K562 (cell line): ENCODE measurements around the gene AIF1L. TPM values are rescaled to one million over a fixed set of nuclear protein-coding genes. Genes with fewer than 3 reads are reported as not detected.

ENCODE experiments used
- ATAC-seq: fragments of 200-7000 bp; cut with Tn5 transposase; 3 replicates; pipeline ENCODE4 v1.9.1; 2020; ENCODE audit warnings: moderate library complexity
- BruUV-seq: library from RNA; stranded (reverse); fragments of 400-500 nt; replicated peaks from 2 replicates; lab custom pipeline; 2021; lab: Mats Ljungman, UMichigan
- CTCF ChIA-PET: fragments of 300-600 bp; formaldehyde crosslinking; extraction: SDS; loops from one replicate; lab custom pipeline; 2021; ENCODE audit warnings: low intra/inter-chr PET ratio; lab: Yijun Ruan, JAX
- POLR2A ChIA-PET: fragments of 300-600, 350-650 bp; sonication (Branson Sonifier 250); formaldehyde crosslinking; extraction: SDS; loops from one replicate; lab custom pipeline; 2021; ENCODE audit warnings: antibody characterized with exemption, inconsistent platforms; lab: Yijun Ruan, JAX
- DNase-seq, 4 experiments: peaks; one replicate each; pipeline versions ENCODE4 v3.0.0 to v3.0.0-alpha.2; 2011 to 2018; ENCODE audit warnings: low spot score in 3 of 4, mixed read lengths in 3 of 4; ENCODE audit errors: extremely low read depth in 1 of 4
- FAIRE-seq: peaks from 2 replicates; lab custom pipeline; 2011; peaks lifted over from hg19 to GRCh38; lab: Jason Lieb, UNC
- H2AFZ ChIP-seq: 2 replicates; pipeline ENCODE4 v1.6.0; 2011; ENCODE audit warnings: low read depth, low read length, control low read depth, inconsistent platforms
- H3K27ac ChIP-seq: fragments of 200-600 bp; 3 replicates; pipeline ENCODE4 v1.8.0; 2011; ENCODE audit warnings: low read depth, mild to moderate bottlenecking, control low read depth, inconsistent platforms, low read length, moderate library complexity, mixed read lengths; ENCODE audit errors: extremely low read depth
- H3K27me3 ChIP-seq, 2 experiments: fragments of 300-600 bp in 1 of 2; 2 replicates in 1 of 2; 3 replicates in 1 of 2; pipeline versions ENCODE4 v1.6.0 to v1.8.0; 2011; ENCODE audit warnings: inconsistent platforms in 2 of 2, low read length in 2 of 2, mild to moderate bottlenecking in 1 of 2, mixed read lengths in 1 of 2, moderate library complexity in 1 of 2; ENCODE audit not compliant: control insufficient read depth in 2 of 2, insufficient read depth in 2 of 2
- H3K36me3 ChIP-seq: fragments of 300-600 bp; 3 replicates; pipeline ENCODE4 v1.8.0; 2011; ENCODE audit warnings: mild to moderate bottlenecking, low read length, inconsistent platforms; ENCODE audit not compliant: control insufficient read depth, insufficient read depth
- H3K4me1 ChIP-seq, 2 experiments: fragments of 200-600 bp in 1 of 2; replicated peaks in 1 of 2; 2 replicates in 1 of 2; 3 replicates in 1 of 2; pipeline versions ENCODE4 v1.5.1 to v1.8.0; 2011; ENCODE audit warnings: inconsistent platforms in 2 of 2, low read length in 2 of 2, mild to moderate bottlenecking in 1 of 2, mixed read lengths in 1 of 2, moderate library complexity in 1 of 2; ENCODE audit not compliant: control insufficient read depth in 2 of 2, insufficient read depth in 2 of 2
- H3K4me2 ChIP-seq: 2 replicates; pipeline ENCODE4 v1.6.1; 2011; ENCODE audit warnings: low read length, control low read depth, inconsistent platforms, mixed read lengths; ENCODE audit not compliant: insufficient read depth
- H3K4me3 ChIP-seq: fragments of 200-600 bp; sonication (generic), shearing (Covaris generic); 2 replicates; pipeline ENCODE4 v1.5.1; 2016; ENCODE audit warnings: control low read depth, inconsistent platforms
- H3K79me2 ChIP-seq: fragments of 200-600 bp; 3 replicates; pipeline ENCODE4 v1.8.0; 2011; ENCODE audit warnings: low read length, inconsistent platforms; ENCODE audit not compliant: control insufficient read depth, insufficient read depth
- H3K9ac ChIP-seq, 2 experiments: 2 replicates each; pipeline versions ENCODE4 v1.6.0 to v1.6.1; 2011; ENCODE audit warnings: low read depth in 2 of 2, low read length in 2 of 2, control low read depth in 1 of 2, inconsistent platforms in 1 of 2, mild to moderate bottlenecking in 1 of 2, mixed read lengths in 1 of 2; ENCODE audit not compliant: insufficient read depth in 1 of 2
- H3K9me1 ChIP-seq: one replicate; pipeline ENCODE4 v1.6.0; 2011; ENCODE audit warnings: inconsistent platforms, mild to moderate bottlenecking, low read length, moderate library complexity; ENCODE audit not compliant: control insufficient read depth, insufficient read depth
- H3K9me3 ChIP-seq: replicated peaks from 2 replicates; pipeline ENCODE4 v1.5.1; 2011; ENCODE audit warnings: low read depth, low read length, inconsistent platforms; ENCODE audit not compliant: control insufficient read depth, insufficient read depth
- H4K20me1 ChIP-seq: replicated peaks from 2 replicates; pipeline ENCODE4 v1.6.1; 2011; ENCODE audit warnings: low read length, inconsistent platforms, mixed read lengths; ENCODE audit not compliant: control insufficient read depth, insufficient read depth
- COPS2 ChIP-seq: fragments of 450-650 bp; conservative IDR thresholded peaks from 2 replicates; pipeline ENCODE4 v1.6.1; 2016; ENCODE audit warnings: mild to moderate bottlenecking, moderate library complexity
- ESRRB ChIP-seq: fragments of 250-450 bp; sonication (Bioruptor Pico); IDR thresholded peaks from 2 replicates; pipeline ENCODE4 v1.5.0; 2020; ENCODE audit warnings: mild to moderate bottlenecking, moderate library complexity, borderline replicate concordance
- HMGXB4 ChIP-seq: sonication (generic); formaldehyde crosslinking; IDR thresholded peaks from 2 replicates; pipeline ENCODE4 v1.8.1; 2023; ENCODE audit warnings: mild to moderate bottlenecking, missing genetic modification reagents
- MLX ChIP-seq, 2 experiments: fragments of 450-650 bp in 1 of 2; sonication (generic) in 1 of 2; formaldehyde crosslinking; conservative IDR thresholded peaks; 2 replicates each; pipeline versions ENCODE4 v1.4.0 to v1.8.1; 2020 to 2022; ENCODE audit warnings: mild to moderate bottlenecking in 1 of 2, missing genetic modification reagents in 1 of 2
- ZNF134 ChIP-seq: fragments of 250-450 bp; sonication (Bioruptor Pico); conservative IDR thresholded peaks from 2 replicates; pipeline ENCODE4 v1.4.0; 2020
- in situ Hi-C: fragments of 300-500 bp; cut with MboI; formaldehyde crosslinking; loops from 4 replicates; pipeline ENCODE4 v1.15.0; 2018; ENCODE audit warnings: inconsistent platforms, mixed read lengths
- intact Hi-C: fragments of 100-400 bp; cut with micrococcal nuclease; formaldehyde crosslinking; loops from 2 replicates; pipeline ENCODE4 v1.14.2; 2022
- polyA plus RNA-seq, 8 experiments: library from polyadenylated mRNA; depleted of rRNA in 4 of 8; stranded (reverse) in 5 of 8; unstranded in 3 of 8; fragments of >200 nt; fragmentation: Nextera tagmentation in 2 of 8; fragmentation: Illumina TruSeq in 1 of 8; extraction: Ambion mirVana in 2 of 8; extraction: Trizol in 1 of 8; gene quantifications; 2 replicates each; pipeline versions ENCODE4 v1.2.1 to v1.2.3, GENCODE V29; 2011 to 2014; ENCODE audit warnings: inconsistent platforms in 1 of 8, missing spikeins in 1 of 8
- total RNA-seq, 7 experiments: library from RNA; depleted of rRNA in 6 of 7; stranded (reverse); fragments of >200 nt in 6 of 7; fragmentation: Illumina TruSeq in 2 of 7; extraction: Trizol in 2 of 7; gene quantifications; 2 replicates each; pipeline versions ENCODE4 v1.2.1 to v1.2.3, GENCODE V29; 2011 to 2021; ENCODE audit warnings: low replicate concordance in 1 of 7
- TF ChIP-seq, protein P1 (sequence below): fragments of 250-450 bp; sonication (Bioruptor Pico); IDR thresholded peaks from 2 replicates; pipeline ENCODE4 v1.8.0; 2022; ENCODE audit warnings: moderate library complexity, mild to moderate bottlenecking, inconsistent platforms
- TF ChIP-seq, protein P2 (sequence below): fragments of 450-650 bp; IDR thresholded peaks from 2 replicates; pipeline ENCODE4 v1.7.0; 2016; ENCODE audit warnings: borderline replicate concordance
- TF ChIP-seq, protein P3 (sequence below): fragments of 200-400 bp; formaldehyde crosslinking; IDR thresholded peaks from 2 replicates; pipeline ENCODE4 v1.6.1; 2017; ENCODE audit warnings: mild to moderate bottlenecking, low read depth, low read length, moderate library complexity

The AIF1L gene
- total and polyA plus RNA-seq, 9 of the 15 experiments (the other 6 are each of a cell fraction or from before 2014, with no cell fraction given) = 0.34 to 9.1 (median 1.3) TPM

DNA sequence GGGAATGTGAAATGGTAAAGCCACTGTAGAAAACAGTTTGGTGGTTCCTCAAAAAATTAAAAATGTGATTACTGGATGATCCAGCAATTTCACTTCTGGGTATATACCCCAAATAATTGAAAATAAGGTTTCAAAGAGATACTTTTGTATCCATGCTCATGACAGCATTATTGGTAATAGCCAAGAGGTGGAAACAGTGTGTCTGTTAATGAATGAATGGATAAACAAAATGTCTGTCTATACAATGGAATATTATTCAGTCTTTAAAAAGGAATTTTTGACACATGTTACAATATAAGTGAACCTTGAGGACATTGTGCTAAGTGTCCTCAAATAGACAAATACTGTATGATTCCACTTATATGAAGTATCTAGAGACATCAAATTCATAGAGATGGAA, 69.2 kb downstream of the AIF1L start:
- intact Hi-C loops (no loop called here), in situ Hi-C loops (no loop called here)
- no TSS peak for BruUV-seq
- Histone ChIP-seq H3K79me2 (peaks cover 35% of the 10 kb centered on the region; the same call in 2 of the 3 replicates), H3K4me2 (no peak overlapping the region), H3K9me1 (no peaks in the 10 kb centered on the region), H3K27ac (no peak overlapping the region), H3K27me3 (no peaks in the 10 kb centered on the region), H3K4me3 (no peak overlapping the region), H3K36me3 (peaks cover 92% of the 10 kb centered on the region), H2AFZ (no peak overlapping the region), H4K20me1 (peaks cover 7% of the 10 kb centered on the region; the same call in 1 of the 2 replicates), H3K9me3 (no peaks in the 10 kb centered on the region), H3K9ac (no peak overlapping the region), H3K4me1 (no peaks in the 10 kb centered on the region)
- ChIA-PET POLR2A (interaction anchor here (1.4 to 12.0 kb wide), 4 partner anchors 9 to 40 kb away, joined by 6 to 300 read pairs (median 84); partner anchors contain the start of gene NUP214), CTCF (no interaction called here)
- FAIRE-seq = no peak
- ATAC-seq = no peak
- no peak for DNase-seq
- TF ChIP-seq ZNF134 (CRISPR knock-in tag) (no peak), MLX (CRISPR knock-in tag; conservative IDR thresholded peaks at IDR 0.05) (0 out of 4 replicates have a peak, but pooled peaks of 1 of the 2 experiments have one; percentile 51), HMGXB4 (0 out of 2 replicates have a peak, but pooled peaks have one; percentile 48), ESRRB (CRISPR knock-in tag) (no peak), COPS2 (no peak)
- TF ChIP-seq, protein P1, sequence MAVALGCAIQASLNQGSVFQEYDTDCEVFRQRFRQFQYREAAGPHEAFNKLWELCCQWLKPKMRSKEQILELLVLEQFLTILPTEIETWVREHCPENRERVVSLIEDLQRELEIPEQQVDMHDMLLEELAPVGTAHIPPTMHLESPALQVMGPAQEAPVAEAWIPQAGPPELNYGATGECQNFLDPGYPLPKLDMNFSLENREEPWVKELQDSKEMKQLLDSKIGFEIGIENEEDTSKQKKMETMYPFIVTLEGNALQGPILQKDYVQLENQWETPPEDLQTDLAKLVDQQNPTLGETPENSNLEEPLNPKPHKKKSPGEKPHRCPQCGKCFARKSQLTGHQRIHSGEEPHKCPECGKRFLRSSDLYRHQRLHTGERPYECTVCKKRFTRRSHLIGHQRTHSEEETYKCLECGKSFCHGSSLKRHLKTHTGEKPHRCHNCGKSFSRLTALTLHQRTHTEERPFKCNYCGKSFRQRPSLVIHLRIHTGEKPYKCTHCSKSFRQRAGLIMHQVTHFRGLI (CRISPR knock-in tag) = no peak
- TF ChIP-seq, protein P2, sequence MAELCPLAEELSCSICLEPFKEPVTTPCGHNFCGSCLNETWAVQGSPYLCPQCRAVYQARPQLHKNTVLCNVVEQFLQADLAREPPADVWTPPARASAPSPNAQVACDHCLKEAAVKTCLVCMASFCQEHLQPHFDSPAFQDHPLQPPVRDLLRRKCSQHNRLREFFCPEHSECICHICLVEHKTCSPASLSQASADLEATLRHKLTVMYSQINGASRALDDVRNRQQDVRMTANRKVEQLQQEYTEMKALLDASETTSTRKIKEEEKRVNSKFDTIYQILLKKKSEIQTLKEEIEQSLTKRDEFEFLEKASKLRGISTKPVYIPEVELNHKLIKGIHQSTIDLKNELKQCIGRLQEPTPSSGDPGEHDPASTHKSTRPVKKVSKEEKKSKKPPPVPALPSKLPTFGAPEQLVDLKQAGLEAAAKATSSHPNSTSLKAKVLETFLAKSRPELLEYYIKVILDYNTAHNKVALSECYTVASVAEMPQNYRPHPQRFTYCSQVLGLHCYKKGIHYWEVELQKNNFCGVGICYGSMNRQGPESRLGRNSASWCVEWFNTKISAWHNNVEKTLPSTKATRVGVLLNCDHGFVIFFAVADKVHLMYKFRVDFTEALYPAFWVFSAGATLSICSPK = no peak
- TF ChIP-seq, protein P3, sequence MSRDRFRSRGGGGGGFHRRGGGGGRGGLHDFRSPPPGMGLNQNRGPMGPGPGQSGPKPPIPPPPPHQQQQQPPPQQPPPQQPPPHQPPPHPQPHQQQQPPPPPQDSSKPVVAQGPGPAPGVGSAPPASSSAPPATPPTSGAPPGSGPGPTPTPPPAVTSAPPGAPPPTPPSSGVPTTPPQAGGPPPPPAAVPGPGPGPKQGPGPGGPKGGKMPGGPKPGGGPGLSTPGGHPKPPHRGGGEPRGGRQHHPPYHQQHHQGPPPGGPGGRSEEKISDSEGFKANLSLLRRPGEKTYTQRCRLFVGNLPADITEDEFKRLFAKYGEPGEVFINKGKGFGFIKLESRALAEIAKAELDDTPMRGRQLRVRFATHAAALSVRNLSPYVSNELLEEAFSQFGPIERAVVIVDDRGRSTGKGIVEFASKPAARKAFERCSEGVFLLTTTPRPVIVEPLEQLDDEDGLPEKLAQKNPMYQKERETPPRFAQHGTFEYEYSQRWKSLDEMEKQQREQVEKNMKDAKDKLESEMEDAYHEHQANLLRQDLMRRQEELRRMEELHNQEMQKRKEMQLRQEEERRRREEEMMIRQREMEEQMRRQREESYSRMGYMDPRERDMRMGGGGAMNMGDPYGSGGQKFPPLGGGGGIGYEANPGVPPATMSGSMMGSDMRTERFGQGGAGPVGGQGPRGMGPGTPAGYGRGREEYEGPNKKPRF = no peak
